Mammary epithelial cell (primary cell): ENCODE measurements around the gene MRC2.

ENCODE experiments used
- EZH2 ChIP-seq: IDR thresholded peaks from 2 replicates; pipeline ENCODE4 v1.6.1; 2012; ENCODE audit warnings: low read length, inconsistent platforms, borderline replicate concordance
- TF ChIP-seq, protein P1 (sequence below), 2 donors: IDR thresholded peaks in 1 of 2; conservative IDR thresholded peaks in 1 of 2; 2 replicates each; pipeline ENCODE4 v1.5.1; 2011 to 2012; ENCODE audit warnings: inconsistent platforms in 2 of 2, low read length in 2 of 2, mild to moderate bottlenecking in 2 of 2, control low read depth in 1 of 2, low read depth in 1 of 2; ENCODE audit not compliant: insufficient read depth in 1 of 2; ENCODE audit errors: extremely low read depth in 1 of 2

DNA sequence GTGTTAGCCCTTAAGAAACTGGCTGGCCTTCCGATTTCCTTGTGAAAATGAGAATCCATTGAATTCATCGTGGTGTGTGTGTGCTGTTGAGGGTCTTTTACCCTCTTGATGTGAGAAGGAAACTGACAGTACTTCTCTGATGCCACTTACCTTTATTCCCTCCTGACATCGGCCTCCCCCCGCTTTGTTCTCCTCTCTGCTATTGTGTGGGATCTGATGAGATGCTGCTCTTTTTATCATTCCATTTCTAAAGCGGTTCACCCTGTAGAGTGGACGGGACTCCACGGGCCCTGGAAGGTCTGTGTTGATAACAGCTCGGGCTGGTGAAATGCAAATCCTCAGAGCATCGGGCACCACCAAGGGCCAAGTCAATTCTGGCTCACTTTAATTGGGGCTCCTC, 110.8 kb downstream of the MRC2 start:
- TF ChIP-seq, protein P1, sequence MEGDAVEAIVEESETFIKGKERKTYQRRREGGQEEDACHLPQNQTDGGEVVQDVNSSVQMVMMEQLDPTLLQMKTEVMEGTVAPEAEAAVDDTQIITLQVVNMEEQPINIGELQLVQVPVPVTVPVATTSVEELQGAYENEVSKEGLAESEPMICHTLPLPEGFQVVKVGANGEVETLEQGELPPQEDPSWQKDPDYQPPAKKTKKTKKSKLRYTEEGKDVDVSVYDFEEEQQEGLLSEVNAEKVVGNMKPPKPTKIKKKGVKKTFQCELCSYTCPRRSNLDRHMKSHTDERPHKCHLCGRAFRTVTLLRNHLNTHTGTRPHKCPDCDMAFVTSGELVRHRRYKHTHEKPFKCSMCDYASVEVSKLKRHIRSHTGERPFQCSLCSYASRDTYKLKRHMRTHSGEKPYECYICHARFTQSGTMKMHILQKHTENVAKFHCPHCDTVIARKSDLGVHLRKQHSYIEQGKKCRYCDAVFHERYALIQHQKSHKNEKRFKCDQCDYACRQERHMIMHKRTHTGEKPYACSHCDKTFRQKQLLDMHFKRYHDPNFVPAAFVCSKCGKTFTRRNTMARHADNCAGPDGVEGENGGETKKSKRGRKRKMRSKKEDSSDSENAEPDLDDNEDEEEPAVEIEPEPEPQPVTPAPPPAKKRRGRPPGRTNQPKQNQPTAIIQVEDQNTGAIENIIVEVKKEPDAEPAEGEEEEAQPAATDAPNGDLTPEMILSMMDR (conservative IDR thresholded peaks at IDR 0.05 in 1 of 2, IDR thresholded peaks at IDR 0.05 in 1 of 2; ENCODE audit: extremely low read depth in 1 of 2, insufficient read depth in 1 of 2, low read depth in 1 of 2, low read length in 2 of 2) = no peak
- no peak for TF ChIP-seq EZH2
